Activated CD8-positive, alpha-beta memory T cell treated with anti-CD3 and anti-CD28 coated beads for 1 hour (primary cell): ENCODE data around the gene MYBBP1A.

ENCODE experiments used
- DNase-seq, 2 donors: peaks; one replicate each; pipeline ENCODE4 v3.0.0-alpha.2; 2020; ENCODE audit warnings: low read depth in 1 of 2; ENCODE audit errors: extremely low read depth in 1 of 2

The MYBBP1A gene

DNA sequence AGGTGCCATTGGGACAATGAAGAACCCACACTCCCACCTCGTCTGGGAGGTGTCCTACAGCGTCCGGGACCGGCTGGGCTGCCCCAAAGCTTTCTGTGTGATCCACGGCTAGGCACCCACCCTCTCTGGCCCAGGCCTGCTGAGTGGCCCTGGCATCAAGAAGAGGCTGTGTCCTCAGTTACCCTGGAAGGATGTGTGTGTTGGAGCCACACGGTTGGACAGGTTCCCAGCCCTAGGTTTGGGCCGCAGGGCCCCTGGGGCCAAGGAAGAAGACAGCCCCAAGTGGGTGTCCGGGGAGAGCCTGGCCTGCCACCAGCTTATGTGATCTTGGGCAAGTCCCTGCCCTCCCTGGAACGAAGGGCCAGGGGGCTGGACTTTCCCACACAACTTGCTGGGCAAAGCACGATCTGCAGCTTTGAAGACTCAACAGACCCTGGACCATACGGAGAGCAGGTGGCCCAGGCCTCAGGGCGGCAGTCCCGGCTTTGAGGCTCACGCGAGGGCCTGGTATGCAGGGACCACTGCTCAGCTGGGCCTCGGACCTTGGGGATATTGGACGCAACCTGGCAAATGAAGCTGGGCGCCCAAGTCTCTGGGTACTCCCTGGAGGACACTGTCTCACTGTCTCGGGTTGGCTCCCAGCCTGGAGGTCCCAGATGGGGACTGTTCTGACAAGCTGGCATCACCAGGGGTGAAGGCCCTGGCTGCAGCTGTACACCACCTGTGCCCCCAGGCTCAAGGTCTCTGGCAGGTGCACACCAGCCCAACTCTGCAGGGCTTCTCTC is 17.5 kb downstream of the MYBBP1A start:
- no peak for DNase-seq

DNA sequence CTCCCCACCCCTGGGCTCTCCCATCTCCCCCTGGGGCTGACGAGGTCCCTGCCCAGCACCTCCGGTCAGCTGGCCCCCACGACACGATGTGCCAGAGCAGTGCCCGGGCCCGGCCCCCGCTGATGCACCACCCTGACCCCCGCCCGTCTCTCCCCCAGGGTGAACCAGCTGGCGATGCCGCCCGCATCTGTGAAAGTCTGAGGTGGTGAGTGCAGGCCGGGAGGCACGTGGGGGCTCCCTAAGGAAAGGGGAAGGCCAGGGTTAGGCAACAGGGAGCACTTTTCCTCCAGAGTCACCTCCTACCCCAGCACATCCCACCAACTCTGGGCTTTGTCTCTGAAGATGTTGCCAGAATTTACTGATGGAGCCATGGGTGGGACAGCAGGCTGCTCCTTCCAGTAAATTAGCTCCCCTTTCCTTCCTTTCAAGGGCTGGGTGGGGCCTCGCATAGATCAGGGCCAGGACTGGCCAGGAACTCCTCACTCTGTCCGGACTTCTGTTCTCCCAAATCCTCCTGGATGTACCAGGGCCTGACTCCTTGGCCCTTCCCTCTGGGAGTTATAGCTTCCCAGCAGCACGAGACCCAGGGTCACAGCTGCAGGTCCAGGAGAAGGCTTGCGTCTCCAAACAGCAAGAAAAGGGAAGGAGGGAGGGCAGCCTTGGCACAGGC is 18.3 kb downstream of the MYBBP1A start:
- DNase-seq = no peak

DNA sequence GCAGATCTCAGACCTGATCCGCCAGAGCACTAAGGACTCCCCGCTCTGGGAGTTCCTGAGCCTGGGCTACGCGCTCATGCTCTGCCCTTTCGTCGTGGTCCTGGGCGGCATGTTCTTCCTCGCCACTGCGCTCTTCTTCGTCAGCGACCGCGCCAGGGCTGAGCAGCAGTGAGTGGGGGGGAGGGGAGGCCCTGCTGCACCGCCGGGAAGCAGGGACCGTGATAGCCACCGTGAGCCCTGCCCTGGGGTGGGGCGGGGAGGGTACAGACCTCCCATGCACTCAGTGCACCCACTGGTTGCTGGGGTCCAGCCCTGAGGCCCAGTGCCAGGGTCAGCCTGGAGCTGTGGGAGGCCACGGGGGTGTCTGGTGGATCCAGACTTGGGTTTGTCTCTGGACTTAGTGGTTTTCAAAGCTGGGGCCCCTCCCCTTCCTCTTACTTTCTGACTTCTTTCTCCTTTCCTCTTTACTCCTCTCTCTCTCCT is 18.9 kb downstream of the MYBBP1A start:
- DNase-seq = no peak

DNA sequence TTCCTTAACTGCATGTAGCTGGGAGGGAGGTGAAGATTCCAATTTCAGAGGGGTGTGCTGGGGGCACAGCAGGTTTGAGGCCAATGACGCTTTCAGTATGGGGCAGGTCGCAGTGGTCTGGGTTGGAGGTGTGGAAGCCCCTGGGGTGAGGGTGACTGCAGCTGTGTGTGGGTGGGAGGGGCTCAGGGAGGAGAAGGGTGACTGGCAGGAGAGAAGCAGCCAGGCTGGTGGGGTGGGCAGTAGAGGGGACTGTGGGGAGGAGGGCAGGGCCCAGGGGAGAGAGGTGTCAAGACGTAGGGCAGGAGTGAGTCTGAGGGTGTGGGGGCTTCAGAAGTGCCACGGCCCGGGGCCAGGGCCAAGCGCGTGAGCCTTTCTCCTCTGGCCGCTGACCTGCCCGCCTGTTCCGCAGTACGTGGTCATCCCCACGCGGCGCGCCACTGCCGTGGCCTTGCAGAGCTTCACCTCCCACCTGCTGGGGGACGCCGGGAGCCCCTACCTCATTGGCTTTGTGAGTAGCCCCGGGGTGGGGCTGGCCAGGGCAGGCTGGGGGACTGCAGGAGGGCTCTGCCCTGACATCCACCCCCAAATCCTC is 19.4 kb downstream of the MYBBP1A start:
- DNase-seq = no peak

DNA sequence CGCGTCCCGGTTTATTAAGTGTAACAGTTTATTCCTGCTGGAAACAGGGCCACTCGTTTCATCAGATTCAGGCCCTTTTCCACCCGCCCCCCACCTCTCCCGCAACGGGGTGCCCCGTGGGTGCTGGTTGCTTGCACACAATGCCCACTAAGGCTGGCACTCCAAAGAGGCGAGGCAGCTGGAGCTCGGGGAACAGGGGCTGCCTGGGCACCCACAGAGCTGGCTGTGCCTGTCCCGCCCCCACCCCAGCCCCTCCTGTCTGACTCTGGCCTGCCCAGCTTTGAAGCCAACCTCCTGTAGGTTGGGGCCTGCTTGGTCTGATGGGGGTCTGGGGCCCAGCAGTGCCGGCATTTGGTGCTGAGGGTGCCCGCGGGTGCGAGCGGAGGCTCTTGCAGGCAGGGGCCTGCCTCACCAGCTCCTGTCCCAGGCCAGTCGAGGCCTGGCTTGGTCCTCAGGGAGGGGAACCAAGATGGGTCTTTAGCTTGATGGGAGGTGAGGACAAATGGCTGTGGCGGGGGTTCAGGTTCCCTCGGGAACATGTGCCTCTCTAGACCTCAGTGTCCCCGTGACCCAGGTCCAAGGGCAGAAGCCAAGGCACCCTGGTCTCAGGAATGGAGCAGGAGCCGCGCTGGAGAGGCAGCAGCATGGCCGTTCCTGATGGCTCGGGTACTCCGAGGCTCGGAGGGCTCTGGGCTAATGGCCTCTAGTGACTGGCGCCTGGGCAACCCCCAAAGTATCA is 20.1 kb downstream of the MYBBP1A start:
- no peak for DNase-seq

DNA sequence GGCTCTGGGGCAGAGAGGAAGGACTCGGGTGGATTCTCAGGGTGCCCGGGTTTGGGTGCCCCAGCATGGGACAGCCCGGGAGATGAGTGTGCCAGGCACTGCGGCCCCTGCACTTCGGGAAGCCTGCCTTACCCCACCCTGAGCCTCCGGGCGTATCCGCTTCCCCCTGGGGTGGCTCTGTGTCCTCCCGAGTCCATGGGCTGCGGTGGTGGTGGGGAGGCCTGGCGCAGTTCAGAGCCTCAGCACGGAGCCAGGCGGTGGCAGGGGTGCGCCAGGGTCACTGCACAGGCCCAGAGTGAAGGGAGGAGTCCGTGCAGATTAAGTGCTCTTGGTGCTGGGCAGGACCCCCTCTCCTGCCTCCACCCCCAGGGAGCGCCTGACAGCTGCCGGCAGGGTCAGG is 20.7 kb downstream of the MYBBP1A start:
- no peak for DNase-seq

DNA sequence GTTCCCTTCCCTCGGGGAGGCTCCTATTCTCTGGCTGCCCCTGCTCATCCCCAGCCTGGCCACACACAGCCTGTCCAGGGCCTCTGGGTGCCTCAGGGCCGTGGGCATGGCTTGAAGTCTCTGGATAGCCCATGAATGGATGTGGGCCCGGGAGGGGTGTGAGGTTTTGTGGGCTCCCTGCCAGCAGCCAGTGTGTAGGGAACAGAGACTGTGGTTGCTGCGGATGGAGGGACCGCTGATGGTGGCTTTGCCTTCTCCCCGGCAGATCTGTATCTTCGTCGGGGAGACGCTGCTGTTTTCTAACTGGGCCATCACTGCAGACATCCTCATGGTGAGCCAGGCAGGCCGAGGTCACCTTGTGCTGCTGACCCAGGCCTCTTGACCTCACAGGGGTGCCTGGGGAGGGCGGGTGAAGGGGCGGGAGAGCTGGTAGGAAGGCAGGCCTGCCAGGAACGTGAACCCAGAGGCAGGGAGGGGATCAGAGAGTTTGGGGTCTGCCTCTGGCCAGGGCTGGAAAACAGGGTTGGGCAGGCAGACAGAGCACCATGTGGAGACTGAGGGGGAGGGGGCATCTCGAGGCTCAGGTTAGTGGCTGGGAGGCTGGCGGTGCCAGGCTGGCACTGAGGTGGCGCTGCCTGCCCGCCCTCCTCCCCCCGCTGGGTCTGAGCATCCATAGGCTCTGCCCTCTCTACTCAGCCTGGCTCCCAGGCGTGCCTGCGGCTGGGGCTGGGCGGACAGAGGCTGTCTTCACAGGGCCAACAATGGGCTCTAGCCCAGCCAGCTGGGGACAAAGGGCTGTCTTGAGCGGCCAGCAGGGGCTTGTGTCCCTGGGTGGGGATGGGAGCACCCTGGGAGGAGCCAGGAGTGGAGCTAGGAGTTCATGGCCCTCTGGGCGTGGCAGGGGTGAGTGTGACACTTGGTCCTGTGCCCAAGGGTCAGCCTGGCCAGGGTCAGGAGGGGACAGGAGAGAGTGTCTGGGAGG is 21.4 kb downstream of the MYBBP1A start:
- DNase-seq = no peak

DNA sequence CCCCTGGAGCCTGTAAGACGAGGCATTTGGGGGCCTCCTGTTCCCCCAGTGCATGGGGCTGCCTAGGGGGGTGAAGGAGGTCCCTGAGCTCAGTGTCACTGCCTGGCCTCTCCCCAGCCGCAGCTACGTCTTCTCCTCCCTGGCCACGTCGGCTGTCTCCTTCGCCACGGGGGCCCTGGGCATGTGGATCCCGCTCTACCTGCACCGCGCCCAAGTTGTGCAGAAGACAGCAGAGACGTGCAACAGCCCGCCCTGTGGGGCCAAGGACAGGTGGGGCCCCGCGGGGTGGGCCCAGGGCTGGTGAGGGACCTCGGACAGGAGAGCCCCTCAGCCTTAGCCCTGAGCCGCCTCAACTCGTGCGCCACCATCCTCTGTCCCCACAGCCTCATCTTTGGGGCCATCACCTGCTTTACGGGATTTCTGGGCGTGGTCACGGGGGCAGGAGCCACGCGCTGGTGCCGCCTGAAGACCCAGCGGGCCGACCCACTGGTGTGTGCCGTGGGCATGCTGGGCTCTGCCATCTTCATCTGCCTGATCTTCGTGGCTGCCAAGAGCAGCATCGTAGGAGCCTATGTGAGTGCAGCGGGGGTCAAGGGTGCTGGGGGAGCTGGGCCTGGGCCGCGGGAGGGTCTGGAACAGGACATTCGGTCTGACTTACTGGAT is 22.2 kb downstream of the MYBBP1A start:
- DNase-seq = no peak

DNA sequence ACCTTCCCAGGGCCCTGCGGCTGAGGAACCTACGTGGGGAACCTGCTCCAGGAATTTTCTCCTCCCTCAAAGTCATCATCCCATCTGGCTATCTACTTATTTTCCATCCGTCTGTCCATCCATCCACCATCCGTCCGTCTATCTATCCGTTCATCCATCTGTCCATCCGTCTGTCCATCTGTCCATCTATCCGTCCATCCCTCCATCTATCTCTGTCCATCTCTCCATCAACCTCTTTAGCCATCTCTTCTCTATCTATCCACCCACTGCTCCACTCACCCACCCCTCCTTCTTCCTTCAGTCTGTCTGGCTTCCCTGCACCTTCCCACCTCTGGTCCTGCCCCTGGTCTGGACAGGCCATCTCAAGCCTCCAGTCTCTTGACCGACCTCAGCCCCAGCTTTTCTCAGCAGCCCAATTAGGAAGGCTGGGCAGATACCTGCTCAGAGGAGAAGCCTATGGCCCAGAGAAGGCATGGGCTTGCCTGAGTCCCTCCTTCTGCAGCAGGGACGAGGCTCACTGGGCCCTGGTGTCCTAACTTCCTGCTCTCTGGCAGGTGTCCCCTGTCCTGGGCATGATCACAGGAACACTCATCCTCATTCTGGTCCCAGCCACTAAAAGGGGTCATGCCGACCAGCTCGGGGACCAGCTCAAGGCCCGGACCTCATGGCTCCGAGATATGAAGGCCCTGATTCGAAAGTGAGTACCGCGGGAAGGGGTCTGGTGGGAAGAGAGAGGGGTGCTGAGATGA is 23.0 kb downstream of the MYBBP1A start:
- no peak for DNase-seq

DNA sequence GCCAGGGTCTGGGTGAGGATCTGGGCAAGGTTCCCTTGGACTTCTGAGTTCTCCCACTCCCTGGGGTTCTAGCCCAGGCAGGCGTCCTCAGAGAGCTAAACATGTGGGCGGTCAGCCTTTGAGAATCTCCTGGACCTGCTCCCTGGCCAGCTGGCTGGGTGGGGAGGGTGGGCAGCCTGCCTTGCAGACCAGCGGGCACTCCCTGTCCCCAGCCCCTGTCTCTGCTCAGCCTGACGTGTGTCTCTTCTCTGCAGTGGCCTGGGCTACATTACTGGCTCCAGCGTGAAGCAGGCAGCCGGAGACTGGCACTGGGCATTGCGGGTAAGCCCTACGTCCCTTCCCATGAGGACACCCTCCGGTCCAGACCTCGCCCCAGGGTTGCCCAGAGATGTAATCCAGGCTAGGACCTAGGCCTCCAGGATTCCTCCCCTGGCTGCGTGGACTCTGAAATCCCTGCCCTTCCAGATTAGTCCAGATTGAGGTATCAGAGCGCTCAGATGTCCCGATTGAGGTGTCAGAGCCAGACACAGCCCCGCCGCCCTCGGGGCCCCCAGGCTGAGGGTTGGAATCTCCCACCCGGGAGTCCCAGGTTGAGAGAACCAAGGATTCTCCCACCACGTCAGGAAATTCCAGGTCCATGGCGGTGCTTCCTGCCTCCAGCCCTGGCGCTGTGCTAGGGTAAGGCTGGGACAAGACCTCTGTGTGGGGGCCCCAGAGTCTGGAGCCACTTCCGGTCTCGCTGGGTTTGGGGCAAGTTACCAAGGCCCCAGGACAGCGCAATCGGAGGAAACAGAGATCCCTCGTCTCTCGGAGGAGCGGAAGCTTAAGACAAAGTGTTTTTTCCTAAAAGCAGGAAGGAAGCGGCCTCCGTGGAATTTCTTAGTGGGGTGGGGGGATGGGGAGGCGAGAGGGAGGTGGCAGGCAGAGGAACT is 24.1 kb downstream of the MYBBP1A start:
- no peak for DNase-seq

DNA sequence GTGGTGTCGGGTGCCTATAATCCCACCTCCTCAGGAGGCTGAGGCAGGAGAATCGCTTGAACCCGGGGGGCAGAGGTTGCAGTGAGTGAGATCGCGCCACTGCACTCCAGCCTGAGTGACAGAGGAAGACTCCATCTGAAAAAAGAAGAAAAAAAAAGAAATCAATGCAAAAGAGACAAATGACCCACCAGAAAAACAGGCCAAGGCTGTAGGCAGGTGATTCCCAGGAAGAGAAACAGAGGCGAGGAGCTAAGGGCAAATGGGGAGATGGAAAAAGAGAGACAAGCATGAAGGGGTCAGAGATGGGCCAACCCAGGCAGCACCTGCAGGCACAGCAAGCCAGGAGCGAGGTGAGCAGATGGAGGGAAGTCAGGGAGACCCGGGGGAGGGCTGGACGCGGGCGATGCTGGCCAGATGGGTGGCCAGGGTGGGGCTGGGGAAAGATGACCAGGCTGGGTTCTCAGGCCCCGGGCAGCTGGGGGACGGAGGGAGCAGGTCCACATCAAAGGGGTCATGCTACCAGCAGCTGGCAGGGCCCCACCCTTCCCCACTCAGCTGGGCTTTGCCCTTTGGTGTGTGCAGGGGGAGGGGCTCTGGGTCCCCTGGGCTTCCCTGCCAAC is 25.5 kb downstream of the MYBBP1A start:
- DNase-seq = no peak

DNA sequence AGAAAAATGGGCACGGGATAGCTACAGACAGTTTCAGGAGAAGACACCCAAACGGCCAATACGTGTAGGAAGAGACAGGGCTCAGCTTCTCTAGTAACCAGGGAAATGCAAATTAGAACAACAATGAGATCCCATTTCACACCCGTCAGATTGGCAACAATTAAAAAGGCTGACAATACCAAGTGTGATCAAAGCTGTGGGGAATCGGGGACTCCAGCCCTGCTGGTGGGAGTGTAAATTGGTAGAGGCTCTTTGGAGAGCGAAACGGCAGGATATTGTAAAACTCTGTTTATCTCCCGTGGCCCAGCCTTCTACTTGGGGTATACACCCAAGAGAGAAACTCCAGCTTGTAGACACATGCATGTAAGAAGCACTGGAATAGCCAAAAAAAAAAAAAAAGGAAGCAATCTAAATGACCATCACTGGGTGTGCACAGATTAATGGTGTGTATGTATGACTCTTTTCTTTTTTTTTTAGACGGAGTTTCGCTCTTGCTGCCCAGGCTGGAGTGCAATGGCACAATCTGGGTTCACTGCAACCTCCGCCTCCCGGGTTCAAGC is 27.5 kb downstream of the MYBBP1A start:
- no peak for DNase-seq

DNA sequence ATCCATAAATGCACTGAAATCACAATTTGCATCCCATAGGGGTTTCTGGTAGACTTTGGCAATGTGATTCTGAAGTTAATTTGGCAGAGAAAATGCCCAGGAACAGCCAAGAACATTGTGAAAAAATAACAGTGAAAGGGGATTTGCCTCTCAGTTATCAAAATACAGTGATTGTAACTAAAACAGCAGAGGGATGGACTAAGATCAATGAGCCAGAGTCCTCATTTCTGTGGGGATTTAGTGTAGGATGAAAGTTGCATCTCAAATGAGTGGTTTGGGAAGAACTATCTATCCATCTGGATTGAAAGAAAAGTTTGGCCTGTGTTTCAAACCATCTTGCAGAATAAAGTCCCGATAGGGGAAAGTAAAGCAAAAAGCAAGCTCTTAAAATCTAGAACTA is 28.1 kb downstream of the MYBBP1A start:
- no peak for DNase-seq

DNA sequence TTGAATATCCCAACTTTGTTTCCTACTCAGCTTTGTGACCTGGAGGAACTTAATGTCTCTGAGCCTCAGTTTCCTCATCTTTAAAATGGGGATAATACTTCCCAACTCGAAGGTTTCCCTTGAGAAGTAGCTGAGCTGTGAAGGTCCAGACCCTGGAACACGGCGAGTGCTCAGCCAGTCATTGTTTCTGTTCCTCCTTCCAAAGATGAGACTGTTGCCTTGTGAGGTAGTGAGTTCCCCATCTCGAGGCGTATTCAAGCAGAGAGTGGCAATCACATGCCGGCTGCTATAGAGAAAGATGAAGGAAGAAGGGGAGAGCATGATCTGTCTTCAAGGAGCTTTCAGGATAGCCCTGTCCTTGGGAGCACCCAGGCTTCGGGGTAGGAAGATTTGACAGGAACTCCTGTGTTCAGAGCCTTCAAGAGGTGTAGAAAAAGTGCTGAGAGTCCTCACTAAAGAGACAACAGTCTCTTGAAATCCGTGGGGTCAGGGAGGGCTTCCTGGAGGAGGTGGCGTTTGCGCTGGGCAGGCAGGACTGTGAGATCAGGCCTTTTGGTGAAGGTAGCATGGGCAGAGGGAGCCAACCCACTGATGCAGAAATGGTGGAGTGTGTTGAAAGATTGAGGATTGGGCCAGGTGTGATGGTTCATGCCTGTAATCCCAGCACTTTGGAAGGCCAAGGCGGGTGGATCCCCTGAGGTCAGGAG is 29.3 kb downstream of the MYBBP1A start:
- no peak for DNase-seq

DNA sequence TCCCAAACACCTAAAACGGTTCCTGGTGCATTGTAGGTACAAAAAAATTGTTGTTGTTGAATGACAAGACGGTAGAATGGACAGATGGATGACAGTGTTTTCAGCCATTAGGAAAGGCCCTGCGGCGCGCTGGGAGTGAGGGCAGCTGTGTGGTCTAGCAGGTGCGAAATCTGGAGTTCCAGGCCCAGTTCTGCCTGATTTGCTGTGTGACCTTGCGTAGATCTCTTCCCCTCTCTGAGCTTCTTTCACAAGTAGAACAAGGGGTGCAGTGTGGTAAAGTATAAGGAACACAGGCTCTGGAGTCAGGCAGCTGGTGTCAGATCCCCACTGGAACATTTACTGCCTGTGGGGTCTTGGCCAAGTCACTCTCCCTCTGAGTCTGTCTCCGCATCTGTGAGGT is 31.2 kb downstream of the MYBBP1A start:
- no peak for DNase-seq

DNA sequence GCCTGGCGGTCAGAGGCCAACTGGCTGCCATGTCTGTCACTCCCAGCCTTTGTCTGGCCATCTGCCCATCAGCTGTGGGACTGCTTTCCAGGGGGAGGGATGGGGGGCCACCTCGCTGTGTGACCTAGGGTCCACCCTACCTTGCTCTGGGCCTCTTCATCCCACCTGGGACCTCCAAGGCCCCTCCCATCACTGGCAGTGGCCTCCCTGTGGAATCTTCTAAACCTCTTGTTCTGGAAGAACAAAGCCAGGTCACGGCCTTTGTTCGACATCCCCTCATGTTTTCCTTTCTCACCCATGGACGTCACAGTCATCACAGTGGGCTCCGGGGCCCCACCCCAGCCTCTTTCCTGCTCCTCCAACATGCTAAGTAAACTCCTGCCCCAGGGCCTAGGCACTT is 32.5 kb downstream of the MYBBP1A start:
- DNase-seq = no peak
